Right kidney (tissue), 9 donors: ENCODE measurements around the gene CNOT2.
A peak's percentile ranks its signal among the peaks of the same experiment; 100 is the strongest.

Source experiments
- DNase-seq: peaks from one replicate; pipeline ENCODE4 v3.0.0-alpha.2; 2016
- long read RNA-seq, 8 donors: transcript quantifications; one replicate each; lab custom pipeline, GENCODE V29; 2026

CNOT2 gene
- long read RNA-seq, donor 1, transcript CNOT2-201 (16 exons, 3,282 nt), result major isoform, 15 of 37 reads
- long read RNA-seq, donor 1, transcript CNOT2-226 (3 exons, 522 nt), result minor isoform, 8 of 37 reads
- long read RNA-seq, donor 1, partial matches to known transcripts, result 12 of 37 reads
- long read RNA-seq, donor 1, other reads (novel, unspliced or antisense), result 0 of 37 reads
- long read RNA-seq, donor 2, transcript CNOT2-201 (16 exons, 3,282 nt), result major isoform, 6 of 31 reads
- long read RNA-seq, donor 2, partial matches to known transcripts, result 23 of 31 reads
- long read RNA-seq, donor 2, other reads (novel, unspliced or antisense), result 0 of 31 reads
- long read RNA-seq, donor 3, full-length matches to known transcripts, result 14 of 20 reads
- long read RNA-seq, donor 3, partial matches to known transcripts, result 6 of 20 reads
- long read RNA-seq, donor 3, other reads (novel, unspliced or antisense), result 0 of 20 reads
- long read RNA-seq, donor 4, transcript CNOT2-201 (16 exons, 3,282 nt), result major isoform, 11 of 26 reads
- long read RNA-seq, donor 4, transcript CNOT2-226 (3 exons, 522 nt), result minor isoform, 9 of 26 reads
- long read RNA-seq, donor 4, partial matches to known transcripts, result 0 of 26 reads
- long read RNA-seq, donor 4, other reads (novel, unspliced or antisense), result 0 of 26 reads
- long read RNA-seq, donor 5, full-length matches to known transcripts, result 31 of 31 reads
- long read RNA-seq, donor 5, partial matches to known transcripts, result 0 of 31 reads
- long read RNA-seq, donor 5, other reads (novel, unspliced or antisense), result 0 of 31 reads
- long read RNA-seq, donor 6, transcript CNOT2-201 (16 exons, 3,282 nt), result major isoform, 13 of 39 reads
- long read RNA-seq, donor 6, transcript CNOT2-226 (3 exons, 522 nt), result minor isoform, 11 of 39 reads
- long read RNA-seq, donor 6, partial matches to known transcripts, result 11 of 39 reads
- long read RNA-seq, donor 6, other reads (novel, unspliced or antisense), result 0 of 39 reads
- long read RNA-seq, donor 7, transcript CNOT2-201 (16 exons, 3,282 nt), result major isoform, 18 of 53 reads
- long read RNA-seq, donor 7, transcript CNOT2-226 (3 exons, 522 nt), result minor isoform, 11 of 53 reads
- long read RNA-seq, donor 7, transcript CNOT2-230 (5 exons, 549 nt), result minor isoform, 6 of 53 reads
- long read RNA-seq, donor 7, partial matches to known transcripts, result 11 of 53 reads
- long read RNA-seq, donor 7, other reads (novel, unspliced or antisense), result 0 of 53 reads
- long read RNA-seq, donor 8, full-length matches to known transcripts, result 34 of 34 reads
- long read RNA-seq, donor 8, partial matches to known transcripts, result 0 of 34 reads
- long read RNA-seq, donor 8, other reads (novel, unspliced or antisense), result 0 of 34 reads

- DNase-seq, result peak; percentile 100
These were observed at the start of gene CNOT2 for GRCh38 chr12:70242695-70243509. Gene CNOT2, plus strand, starts transcription at chr12:70243433. Its CDS starts 34,794 bp downstream, at chr12:70278227.

- DNase-seq, result no peak
These were observed 49.2 kb upstream of the CNOT2 start for GRCh38 chr12:70194076-70194475.

- no peak for DNase-seq
These were observed 46.4 kb upstream of the CNOT2 start for GRCh38 chr12:70196811-70197281.

- no peak for DNase-seq
These were observed 45.9 kb upstream of the CNOT2 start for GRCh38 chr12:70197345-70197744.

- DNase-seq, result no peak
These were observed 29.5 kb upstream of the CNOT2 start for GRCh38 chr12:70213707-70214106.

GRCh38 chr12:70214972-70215617, 28.1 kb upstream of the CNOT2 start:
- no peak for DNase-seq

- DNase-seq, result no peak
These were observed 25.8 kb upstream of the CNOT2 start for GRCh38 chr12:70217416-70217815.

GRCh38 chr12:70221626-70222025, 21.6 kb upstream of the CNOT2 start:
- no peak for DNase-seq

GRCh38 chr12:70227911-70228310, 15.3 kb upstream of the CNOT2 start:
- no peak for DNase-seq

GRCh38 chr12:70230934-70231606, 12.2 kb upstream of the CNOT2 start:
- no peak for DNase-seq

- DNase-seq, result no peak
These were observed 6.2 kb upstream of the CNOT2 start for GRCh38 chr12:70236990-70237389.

GRCh38 chr12:70240673-70241072, 2.6 kb upstream of the CNOT2 start:
- DNase-seq, result no peak

- DNase-seq, result no peak
These were observed 1.4 kb upstream of the CNOT2 start for GRCh38 chr12:70241845-70242244.

- DNase-seq, result peak; percentile 99
These were observed 508 bp downstream of the CNOT2 start for GRCh38 chr12:70243510-70244371.

- DNase-seq, result no peak
These were observed 1.2 kb downstream of the CNOT2 start for GRCh38 chr12:70244409-70244808.

- no peak for DNase-seq
These were observed 2.2 kb downstream of the CNOT2 start for GRCh38 chr12:70245458-70245857.

- no peak for DNase-seq
These were observed 3.3 kb downstream of the CNOT2 start for GRCh38 chr12:70246580-70246979.

- no peak for DNase-seq
These were observed 4.5 kb downstream of the CNOT2 start for GRCh38 chr12:70247653-70248199.

- no peak for DNase-seq
These were observed 5.6 kb downstream of the CNOT2 start for GRCh38 chr12:70248876-70249275.
